Measurements from ENCODE around the gene MCF2L2.

The MCF2L2 gene

GRCh38 chr3:183359036-183359435 is 69.4 kb downstream of the MCF2L2 start:
- TF ChIP-seq TAF1 (IDR thresholded peaks at IDR 0.05; ENCODE audit: low read depth, low read length) (no peak), POU2F2 (IDR thresholded peaks at IDR 0.05; ENCODE audit: low read depth, low read length) (no peak), PAX5 (IDR thresholded peaks at IDR 0.05; ENCODE audit: insufficient read depth, low read length, severe bottlenecking) (no peak), POLR2A (IDR thresholded peaks at IDR 0.05; ENCODE audit: low read depth, low read length) (no peak), SPI1 (IDR thresholded peaks at IDR 0.05; ENCODE audit: low read depth, low read length) (no peak), POLR2AphosphoS5 (IDR thresholded peaks at IDR 0.05; ENCODE audit: low read depth, low read length) (no peak)
- no peak for DNase-seq (ENCODE audit: insufficient read length, low spot score)
- no peak for FAIRE-seq

DNA sequence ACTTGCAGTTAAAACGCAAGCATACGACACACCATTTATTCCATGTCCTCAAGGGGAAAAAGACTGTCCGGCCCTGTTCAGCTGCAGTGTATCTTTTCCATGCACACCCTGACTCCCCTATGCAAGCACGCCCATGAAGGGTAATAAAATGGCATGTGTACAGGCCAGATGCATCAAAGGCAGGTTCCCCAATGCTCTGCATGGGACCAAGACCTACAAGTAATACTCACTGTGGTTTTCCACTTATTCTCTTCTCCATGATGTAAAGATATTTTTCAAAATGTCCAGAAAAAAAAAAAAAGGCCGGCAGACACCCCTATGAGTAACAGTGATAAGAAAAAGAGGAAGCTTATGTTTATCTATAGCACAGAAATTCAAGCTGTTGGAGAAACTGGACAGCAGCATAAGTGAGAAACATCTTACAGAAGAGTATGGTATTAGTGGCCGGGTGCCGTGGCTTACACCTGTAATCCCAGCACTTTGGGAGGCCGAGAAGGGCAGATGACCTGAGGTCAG is 70.8 kb downstream of the MCF2L2 start:
- FAIRE-seq = no peak
- no peak for DNase-seq (ENCODE audit: insufficient read length, low spot score)
- TF ChIP-seq POU2F2 (IDR thresholded peaks at IDR 0.05; ENCODE audit: low read depth, low read length) (no peak), TAF1 (IDR thresholded peaks at IDR 0.05; ENCODE audit: low read depth, low read length) (no peak), POLR2A (IDR thresholded peaks at IDR 0.05; ENCODE audit: low read depth, low read length) (no peak), SPI1 (IDR thresholded peaks at IDR 0.05; ENCODE audit: low read depth, low read length) (no peak), PAX5 (IDR thresholded peaks at IDR 0.05; ENCODE audit: insufficient read depth, low read length, severe bottlenecking) (no peak), POLR2AphosphoS5 (IDR thresholded peaks at IDR 0.05; ENCODE audit: low read depth, low read length) (no peak)

- TF ChIP-seq SPI1 (IDR thresholded peaks at IDR 0.05; ENCODE audit: low read depth, low read length) = no peak
- no peak for FAIRE-seq
- DNase-seq (ENCODE audit: insufficient read length, low spot score) = no peak
These were observed 71.5 kb downstream of the MCF2L2 start for GRCh38 chr3:183356920-183357319.

GRCh38 chr3:183354874-183355273 is 73.5 kb downstream of the MCF2L2 start:
- no peak for TF ChIP-seq PAX5 (IDR thresholded peaks at IDR 0.05; ENCODE audit: insufficient read depth, low read length, severe bottlenecking)
- TF ChIP-seq POLR2A (IDR thresholded peaks at IDR 0.05; ENCODE audit: low read depth, low read length) = no peak
- no peak for TF ChIP-seq POLR2AphosphoS5 (IDR thresholded peaks at IDR 0.05; ENCODE audit: low read depth, low read length)
- TF ChIP-seq POU2F2 (IDR thresholded peaks at IDR 0.05; ENCODE audit: low read depth, low read length) = no peak
- TF ChIP-seq TAF1 (IDR thresholded peaks at IDR 0.05; ENCODE audit: low read depth, low read length) = no peak
- no peak for TF ChIP-seq SPI1 (IDR thresholded peaks at IDR 0.05; ENCODE audit: low read depth, low read length)
- DNase-seq (ENCODE audit: insufficient read length, low spot score) (no peak), FAIRE-seq (no peak)

DNA sequence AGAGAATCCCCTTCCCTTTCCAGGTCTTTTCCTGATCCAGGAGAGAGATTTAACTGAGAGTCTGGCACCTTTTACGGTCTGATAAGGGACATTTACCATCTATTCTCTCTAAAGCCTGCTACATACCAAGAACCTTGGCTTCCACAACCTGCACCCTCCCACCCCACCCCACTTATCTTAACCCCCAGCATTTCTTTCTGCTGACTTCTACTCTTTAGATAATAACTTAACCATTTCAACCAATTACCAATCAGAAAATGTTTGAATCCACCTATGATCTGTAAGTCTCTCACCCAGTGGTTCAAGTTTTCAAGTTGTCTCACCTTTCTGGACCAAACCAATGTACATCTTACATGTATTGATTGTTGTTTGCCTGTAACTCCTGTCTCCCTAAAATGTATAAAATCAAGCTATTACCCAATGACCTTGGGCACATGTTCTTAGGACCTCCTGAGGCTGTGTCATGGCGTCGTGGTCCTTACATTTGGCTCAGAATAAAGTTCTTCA is 74.0 kb downstream of the MCF2L2 start:
- TF ChIP-seq PAX5 (IDR thresholded peaks at IDR 0.05; ENCODE audit: insufficient read depth, low read length, severe bottlenecking) (no peak), POLR2AphosphoS5 (IDR thresholded peaks at IDR 0.05; ENCODE audit: low read depth, low read length) (no peak), TAF1 (IDR thresholded peaks at IDR 0.05; ENCODE audit: low read depth, low read length) (no peak), POLR2A (IDR thresholded peaks at IDR 0.05; ENCODE audit: low read depth, low read length) (no peak), SPI1 (IDR thresholded peaks at IDR 0.05; ENCODE audit: low read depth, low read length) (no peak), POU2F2 (IDR thresholded peaks at IDR 0.05; ENCODE audit: low read depth, low read length) (no peak)
- FAIRE-seq (no peak), DNase-seq (ENCODE audit: insufficient read length, low spot score) (no peak)

GRCh38 chr3:183353421-183353820 is 75.0 kb downstream of the MCF2L2 start:
- DNase-seq (ENCODE audit: insufficient read length, low spot score) (no peak), FAIRE-seq (no peak)
- TF ChIP-seq POLR2AphosphoS5 (IDR thresholded peaks at IDR 0.05; ENCODE audit: low read depth, low read length) = no peak
- TF ChIP-seq POLR2A (IDR thresholded peaks at IDR 0.05; ENCODE audit: low read depth, low read length) = no peak
- no peak for TF ChIP-seq TAF1 (IDR thresholded peaks at IDR 0.05; ENCODE audit: low read depth, low read length)
- TF ChIP-seq POU2F2 (IDR thresholded peaks at IDR 0.05; ENCODE audit: low read depth, low read length) = no peak

GRCh38 chr3:183350164-183350563 is 78.3 kb downstream of the MCF2L2 start:
- FAIRE-seq = no peak
- TF ChIP-seq POLR2A (IDR thresholded peaks at IDR 0.05; ENCODE audit: low read depth, low read length) (no peak), PAX5 (IDR thresholded peaks at IDR 0.05; ENCODE audit: insufficient read depth, low read length, severe bottlenecking) (no peak), POU2F2 (IDR thresholded peaks at IDR 0.05; ENCODE audit: low read depth, low read length) (no peak), TAF1 (IDR thresholded peaks at IDR 0.05; ENCODE audit: low read depth, low read length) (no peak), SPI1 (IDR thresholded peaks at IDR 0.05; ENCODE audit: low read depth, low read length) (no peak), POLR2AphosphoS5 (IDR thresholded peaks at IDR 0.05; ENCODE audit: low read depth, low read length) (no peak)
- no peak for DNase-seq (ENCODE audit: insufficient read length, low spot score)

DNA sequence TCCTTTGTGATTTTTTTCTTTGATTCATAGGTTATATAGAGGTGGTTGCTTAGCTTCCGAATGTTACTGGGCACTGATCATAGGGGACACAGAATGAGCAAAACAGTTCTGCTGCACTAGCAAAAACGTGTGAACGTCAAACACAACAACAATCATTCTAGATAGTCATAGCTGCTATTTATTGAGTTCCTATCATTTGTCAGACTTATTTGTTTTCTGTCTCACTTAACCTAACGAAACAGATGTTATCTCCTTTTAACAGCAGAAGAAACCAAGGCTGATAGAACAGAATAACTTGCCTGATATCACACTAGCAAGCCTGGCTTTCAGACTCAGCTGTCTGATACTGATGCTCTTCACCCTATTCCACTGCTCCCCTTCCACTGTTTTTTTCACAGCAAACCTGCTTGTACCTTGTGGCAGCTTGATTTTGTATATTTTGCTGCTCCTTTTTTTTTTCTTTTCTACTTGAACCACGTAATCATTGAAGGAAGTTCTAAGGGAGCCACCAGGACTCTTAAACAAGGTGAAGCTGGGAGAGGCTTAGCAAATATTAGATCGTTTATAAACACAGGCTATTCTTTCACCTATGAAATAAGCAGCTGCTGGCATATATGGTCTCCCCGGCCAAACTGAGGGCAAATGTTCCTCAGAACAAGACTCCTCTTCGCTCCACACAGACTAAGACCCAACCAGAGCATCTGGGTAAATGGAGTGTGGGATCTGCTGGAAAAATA is 78.8 kb downstream of the MCF2L2 start:
- TF ChIP-seq TAF1 (IDR thresholded peaks at IDR 0.05; ENCODE audit: low read depth, low read length) (no peak), POLR2AphosphoS5 (IDR thresholded peaks at IDR 0.05; ENCODE audit: low read depth, low read length) (no peak), PAX5 (IDR thresholded peaks at IDR 0.05; ENCODE audit: insufficient read depth, low read length, severe bottlenecking) (no peak), POU2F2 (IDR thresholded peaks at IDR 0.05; ENCODE audit: low read depth, low read length) (no peak), POLR2A (IDR thresholded peaks at IDR 0.05; ENCODE audit: low read depth, low read length) (no peak), SPI1 (IDR thresholded peaks at IDR 0.05; ENCODE audit: low read depth, low read length) (no peak)
- no peak for FAIRE-seq
- no peak for DNase-seq (ENCODE audit: insufficient read length, low spot score)

GRCh38 chr3:183342824-183343223 is 85.6 kb downstream of the MCF2L2 start:
- DNase-seq (ENCODE audit: insufficient read length, low spot score) (no peak), FAIRE-seq (no peak)
- TF ChIP-seq POLR2A (IDR thresholded peaks at IDR 0.05; ENCODE audit: low read depth, low read length) (no peak), POU2F2 (IDR thresholded peaks at IDR 0.05; ENCODE audit: low read depth, low read length) (no peak), PAX5 (IDR thresholded peaks at IDR 0.05; ENCODE audit: insufficient read depth, low read length, severe bottlenecking) (no peak), SPI1 (IDR thresholded peaks at IDR 0.05; ENCODE audit: low read depth, low read length) (no peak), POLR2AphosphoS5 (IDR thresholded peaks at IDR 0.05; ENCODE audit: low read depth, low read length) (no peak), TAF1 (IDR thresholded peaks at IDR 0.05; ENCODE audit: low read depth, low read length) (no peak)

All from GM12891 (cell line).